ENCODE results near the gene FGD3. TPM values are rescaled to one million over a fixed set of nuclear protein-coding genes. Genes with fewer than 3 reads are reported as not detected.

Gene FGD3
- polyA plus RNA-seq, 1 donor = 7.2 TPM

- peaks cover 3% of the 10 kb centered on the region for H3K9me3 ChIP-seq (ENCODE audit: control insufficient read depth, low read depth, low read length)
- WGBS (ENCODE audit: insufficient coverage, low lambda C conversion rate) = no CpG with 5 or more reads among the region's 5 CpGs
- no peak overlapping the region for H3K27ac ChIP-seq (ENCODE audit: low read length)
- H3K4me3 ChIP-seq (ENCODE audit: low read length) = no peak overlapping the region
- H3K36me3 ChIP-seq (ENCODE audit: control insufficient read depth, insufficient read depth, low read length) = no peaks in the 10 kb centered on the region
- H3K4me1 ChIP-seq (ENCODE audit: control insufficient read depth, insufficient read depth, low read length) = peaks cover 24% of the 10 kb centered on the region
- H3K27me3 ChIP-seq (ENCODE audit: control insufficient read depth, insufficient read depth, low read length) = no peaks in the 10 kb centered on the region
- no peak for DNase-seq
Measured at GRCh38 chr9:92966518-92966800, 19.1 kb downstream of the FGD3 start.

GRCh38 chr9:92968081-92968480, 20.8 kb downstream of the FGD3 start:
- Histone ChIP-seq H3K27me3 (ENCODE audit: control insufficient read depth, insufficient read depth, low read length) (no peaks in the 10 kb centered on the region), H3K36me3 (ENCODE audit: control insufficient read depth, insufficient read depth, low read length) (no peaks in the 10 kb centered on the region), H3K27ac (ENCODE audit: low read length) (no peak overlapping the region), H3K4me3 (ENCODE audit: low read length) (no peak overlapping the region), H3K4me1 (ENCODE audit: control insufficient read depth, insufficient read depth, low read length) (peaks cover 24% of the 10 kb centered on the region), H3K9me3 (ENCODE audit: control insufficient read depth, low read depth, low read length) (no peaks in the 10 kb centered on the region)
- no CpG with 5 or more reads among the region's 8 CpGs for WGBS (ENCODE audit: insufficient coverage, low lambda C conversion rate)
- DNase-seq = no peak

- no peak overlapping the region for H3K4me3 ChIP-seq (ENCODE audit: low read length)
- no peak overlapping the region for H3K27ac ChIP-seq (ENCODE audit: low read length)
- WGBS (ENCODE audit: insufficient coverage, low lambda C conversion rate) = no CpG with 5 or more reads among the region's 19 CpGs
- H3K4me1 ChIP-seq (ENCODE audit: control insufficient read depth, insufficient read depth, low read length) = peaks cover 30% of the 10 kb centered on the region
- H3K9me3 ChIP-seq (ENCODE audit: control insufficient read depth, low read depth, low read length) = no peaks in the 10 kb centered on the region
- H3K27me3 ChIP-seq (ENCODE audit: control insufficient read depth, insufficient read depth, low read length) = no peaks in the 10 kb centered on the region
- H3K36me3 ChIP-seq (ENCODE audit: control insufficient read depth, insufficient read depth, low read length) = no peaks in the 10 kb centered on the region
- no peak for DNase-seq
Measured at GRCh38 chr9:92969516-92970466, 22.5 kb downstream of the FGD3 start.

DNA sequence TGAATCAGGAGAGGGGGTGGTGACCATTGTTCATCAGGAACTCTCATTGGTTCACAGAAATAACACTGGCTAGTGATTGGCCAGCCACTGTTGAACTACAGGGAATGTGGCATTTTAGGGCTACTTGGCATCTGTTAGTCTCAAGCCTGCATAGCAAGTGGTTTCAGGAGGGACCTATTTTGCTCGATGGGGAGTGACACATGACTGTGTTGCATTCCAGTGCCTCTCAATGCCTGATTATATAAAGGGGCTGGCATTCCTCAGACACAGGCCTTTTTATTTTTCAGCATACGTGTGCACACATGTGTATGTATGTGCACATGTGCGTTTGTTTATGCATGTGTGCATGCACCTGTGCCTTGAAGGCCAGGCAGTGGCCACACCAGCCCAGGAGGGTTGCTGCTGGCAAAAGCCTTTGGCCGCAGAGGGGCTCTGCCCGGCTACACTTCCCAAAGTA, 23.2 kb downstream of the FGD3 start:
- Histone ChIP-seq H3K27me3 (ENCODE audit: control insufficient read depth, insufficient read depth, low read length) (no peaks in the 10 kb centered on the region), H3K9me3 (ENCODE audit: control insufficient read depth, low read depth, low read length) (no peaks in the 10 kb centered on the region), H3K4me1 (ENCODE audit: control insufficient read depth, insufficient read depth, low read length) (peaks cover 31% of the 10 kb centered on the region), H3K27ac (ENCODE audit: low read length) (no peak overlapping the region), H3K4me3 (ENCODE audit: low read length) (no peak overlapping the region), H3K36me3 (ENCODE audit: control insufficient read depth, insufficient read depth, low read length) (no peaks in the 10 kb centered on the region)
- no CpG with 5 or more reads among the region's 5 CpGs for WGBS (ENCODE audit: insufficient coverage, low lambda C conversion rate)
- DNase-seq = no peak

DNA sequence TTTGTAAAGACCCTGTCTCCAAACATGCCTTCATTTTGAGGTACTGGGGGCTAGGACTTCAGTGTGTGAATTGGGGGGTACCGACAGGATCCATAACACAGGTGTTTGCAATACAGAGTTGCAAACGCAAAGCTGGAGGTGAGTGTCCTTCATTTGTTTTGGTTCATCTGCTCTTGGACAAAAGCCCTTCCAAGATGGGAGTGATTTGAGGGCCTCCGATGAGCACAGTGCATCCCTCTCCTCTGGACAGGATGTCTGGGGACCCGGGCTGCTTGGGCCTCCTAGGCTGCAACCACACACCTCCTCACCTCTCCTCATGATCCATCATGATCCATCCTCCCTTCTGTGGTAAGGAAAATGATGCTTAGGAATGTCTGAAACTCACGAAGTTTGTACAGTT, 23.8 kb downstream of the FGD3 start:
- no peaks in the 10 kb centered on the region for H3K9me3 ChIP-seq (ENCODE audit: control insufficient read depth, low read depth, low read length)
- DNase-seq = no peak
- H3K27ac ChIP-seq (ENCODE audit: low read length) = no peak overlapping the region
- no CpG with 5 or more reads among the region's 5 CpGs for WGBS (ENCODE audit: insufficient coverage, low lambda C conversion rate)
- no peak overlapping the region for H3K4me3 ChIP-seq (ENCODE audit: low read length)
- H3K4me1 ChIP-seq (ENCODE audit: control insufficient read depth, insufficient read depth, low read length) = peaks cover 30% of the 10 kb centered on the region
- peaks cover 3% of the 10 kb centered on the region for H3K36me3 ChIP-seq (ENCODE audit: control insufficient read depth, insufficient read depth, low read length)
- no peaks in the 10 kb centered on the region for H3K27me3 ChIP-seq (ENCODE audit: control insufficient read depth, insufficient read depth, low read length)

- Histone ChIP-seq H3K9me3 (ENCODE audit: control insufficient read depth, low read depth, low read length) (no peaks in the 10 kb centered on the region), H3K27ac (ENCODE audit: low read length) (no peak overlapping the region), H3K4me1 (ENCODE audit: control insufficient read depth, insufficient read depth, low read length) (peaks cover 32% of the 10 kb centered on the region)
Measured at GRCh38 chr9:92971776-92972175, 24.5 kb downstream of the FGD3 start.

DNA sequence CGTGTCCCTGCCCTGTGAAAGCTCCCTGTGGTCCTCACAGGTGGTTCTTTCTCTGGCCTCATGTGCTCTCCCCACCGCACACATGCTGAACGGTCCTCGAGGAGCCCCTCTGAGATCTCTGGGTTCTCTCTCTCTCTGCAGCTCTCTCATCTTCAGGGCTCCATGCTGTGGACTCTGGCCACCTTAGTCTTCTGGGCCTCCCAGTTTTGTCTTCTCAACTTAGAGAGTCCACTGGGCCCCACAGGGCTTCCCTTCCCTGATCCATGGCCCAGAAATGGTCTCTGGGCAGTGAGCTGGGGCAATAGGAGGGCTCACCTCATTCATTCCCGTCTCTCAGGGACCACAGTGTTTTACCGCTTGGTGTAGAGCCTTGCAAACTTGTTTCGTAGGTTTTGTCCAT, 26.4 kb downstream of the FGD3 start:
- WGBS (ENCODE audit: insufficient coverage, low lambda C conversion rate) = 0% methylated on average over 1 of the region's 7 CpGs
- Histone ChIP-seq H3K4me1 (ENCODE audit: control insufficient read depth, insufficient read depth, low read length) (peaks cover 36% of the 10 kb centered on the region), H3K27me3 (ENCODE audit: control insufficient read depth, insufficient read depth, low read length) (no peaks in the 10 kb centered on the region), H3K9me3 (ENCODE audit: control insufficient read depth, low read depth, low read length) (no peaks in the 10 kb centered on the region), H3K36me3 (ENCODE audit: control insufficient read depth, insufficient read depth, low read length) (peaks cover 7% of the 10 kb centered on the region), H3K4me3 (ENCODE audit: low read length) (no peak overlapping the region), H3K27ac (ENCODE audit: low read length) (peak overlapping the region; percentile 80)
- no peak for DNase-seq

More at GRCh38 chr9:92971776-92972175, 24.5 kb downstream of the FGD3 start:
- H3K27me3 ChIP-seq (ENCODE audit: control insufficient read depth, insufficient read depth, low read length) = no peaks in the 10 kb centered on the region
- no peak overlapping the region for H3K4me3 ChIP-seq (ENCODE audit: low read length)
- WGBS (ENCODE audit: insufficient coverage, low lambda C conversion rate) = no CpG with 5 or more reads among the region's 1 CpG
- no peak for DNase-seq
- H3K36me3 ChIP-seq (ENCODE audit: control insufficient read depth, insufficient read depth, low read length) = peaks cover 4% of the 10 kb centered on the region

- peaks cover 36% of the 10 kb centered on the region for H3K4me1 ChIP-seq (ENCODE audit: control insufficient read depth, insufficient read depth, low read length)
- no peaks in the 10 kb centered on the region for H3K27me3 ChIP-seq (ENCODE audit: control insufficient read depth, insufficient read depth, low read length)
- peak; percentile 79 to 87 for DNase-seq
- H3K27ac ChIP-seq (ENCODE audit: low read length) = peak overlapping the region; percentile 80
- whole genome bisulfite sequencing (ENCODE audit: insufficient coverage, low lambda C conversion rate) = no CpG with 5 or more reads among the region's 10 CpGs
- peak overlapping the region; percentile 5 for H3K4me3 ChIP-seq (ENCODE audit: low read length)
- peaks cover 7% of the 10 kb centered on the region for H3K36me3 ChIP-seq (ENCODE audit: control insufficient read depth, insufficient read depth, low read length)
- no peaks in the 10 kb centered on the region for H3K9me3 ChIP-seq (ENCODE audit: control insufficient read depth, low read depth, low read length)
Measured at GRCh38 chr9:92974161-92974661, 26.9 kb downstream of the FGD3 start.

- Histone ChIP-seq H3K36me3 (ENCODE audit: control insufficient read depth, insufficient read depth, low read length) (peaks cover 7% of the 10 kb centered on the region), H3K27me3 (ENCODE audit: control insufficient read depth, insufficient read depth, low read length) (no peaks in the 10 kb centered on the region), H3K9me3 (ENCODE audit: control insufficient read depth, low read depth, low read length) (no peaks in the 10 kb centered on the region), H3K4me3 (ENCODE audit: low read length) (no peak overlapping the region), H3K4me1 (ENCODE audit: control insufficient read depth, insufficient read depth, low read length) (peaks cover 36% of the 10 kb centered on the region), H3K27ac (ENCODE audit: low read length) (peak overlapping the region; percentile 80)
- no peak for DNase-seq
- no CpG with 5 or more reads among the region's 22 CpGs for WGBS (ENCODE audit: insufficient coverage, low lambda C conversion rate)
Measured at GRCh38 chr9:92974761-92975755, 27.7 kb downstream of the FGD3 start.

DNA sequence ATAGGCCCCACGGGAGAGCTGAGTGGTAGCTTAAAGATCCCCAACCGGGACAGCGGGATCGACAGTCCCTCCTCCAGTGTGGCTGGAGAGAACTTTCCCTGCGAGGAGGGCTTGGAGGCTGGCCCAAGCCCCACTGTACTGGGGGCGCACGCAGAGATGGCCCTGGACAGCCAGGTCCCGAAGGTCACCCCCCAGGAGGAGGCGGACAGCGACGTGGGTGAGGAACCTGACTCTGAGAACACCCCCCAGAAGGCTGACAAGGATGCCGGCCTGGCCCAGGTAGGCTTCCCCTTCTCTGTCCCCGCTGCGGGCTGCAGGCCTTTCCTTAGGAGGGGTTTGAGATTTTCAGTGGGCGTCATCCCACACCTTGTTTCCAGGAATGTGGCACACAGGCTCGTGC, 29.1 kb downstream of the FGD3 start:
- WGBS (ENCODE audit: insufficient coverage, low lambda C conversion rate) = no CpG with 5 or more reads among the region's 16 CpGs
- H3K9me3 ChIP-seq (ENCODE audit: control insufficient read depth, low read depth, low read length) = no peaks in the 10 kb centered on the region
- peaks cover 7% of the 10 kb centered on the region for H3K36me3 ChIP-seq (ENCODE audit: control insufficient read depth, insufficient read depth, low read length)
- H3K4me3 ChIP-seq (ENCODE audit: low read length) = no peak overlapping the region
- no peak overlapping the region for H3K27ac ChIP-seq (ENCODE audit: low read length)
- H3K4me1 ChIP-seq (ENCODE audit: control insufficient read depth, insufficient read depth, low read length) = peaks cover 36% of the 10 kb centered on the region
- no peak for DNase-seq
- no peaks in the 10 kb centered on the region for H3K27me3 ChIP-seq (ENCODE audit: control insufficient read depth, insufficient read depth, low read length)

Data from large intestine (tissue), 3 donors.